ENCODE results near the gene RTL10.
"Not testable (repeated sequence)": the region's sequence is repeated elsewhere in the genome, so short reads cannot be mapped to it uniquely, and the experiment has no call there.

Gene RTL10

DNA sequence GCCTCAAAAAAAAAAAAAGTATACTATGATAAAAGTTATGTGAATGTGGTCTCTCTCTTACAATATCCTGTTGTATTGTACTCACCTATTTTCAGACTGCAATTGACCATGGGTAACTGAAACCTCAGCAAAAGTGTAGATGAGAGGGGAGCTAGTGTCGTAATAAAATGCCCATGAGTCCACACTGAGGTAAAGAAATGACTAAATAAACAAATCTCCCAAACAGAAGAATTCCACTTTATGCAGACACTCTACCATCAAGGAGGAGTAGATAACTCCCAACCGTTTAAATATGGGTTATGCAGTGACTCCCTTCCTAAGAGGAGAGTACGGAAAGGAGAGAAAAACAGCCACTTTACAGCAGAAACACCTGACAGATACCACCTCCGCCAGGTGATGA is 14.6 kb downstream of the RTL10 start:
- no peak overlapping the region for H3K4me3 ChIP-seq (ENCODE audit: low read length)
- DNase-seq (ENCODE audit: low read depth) = no peak
- TF ChIP-seq, protein P1, sequence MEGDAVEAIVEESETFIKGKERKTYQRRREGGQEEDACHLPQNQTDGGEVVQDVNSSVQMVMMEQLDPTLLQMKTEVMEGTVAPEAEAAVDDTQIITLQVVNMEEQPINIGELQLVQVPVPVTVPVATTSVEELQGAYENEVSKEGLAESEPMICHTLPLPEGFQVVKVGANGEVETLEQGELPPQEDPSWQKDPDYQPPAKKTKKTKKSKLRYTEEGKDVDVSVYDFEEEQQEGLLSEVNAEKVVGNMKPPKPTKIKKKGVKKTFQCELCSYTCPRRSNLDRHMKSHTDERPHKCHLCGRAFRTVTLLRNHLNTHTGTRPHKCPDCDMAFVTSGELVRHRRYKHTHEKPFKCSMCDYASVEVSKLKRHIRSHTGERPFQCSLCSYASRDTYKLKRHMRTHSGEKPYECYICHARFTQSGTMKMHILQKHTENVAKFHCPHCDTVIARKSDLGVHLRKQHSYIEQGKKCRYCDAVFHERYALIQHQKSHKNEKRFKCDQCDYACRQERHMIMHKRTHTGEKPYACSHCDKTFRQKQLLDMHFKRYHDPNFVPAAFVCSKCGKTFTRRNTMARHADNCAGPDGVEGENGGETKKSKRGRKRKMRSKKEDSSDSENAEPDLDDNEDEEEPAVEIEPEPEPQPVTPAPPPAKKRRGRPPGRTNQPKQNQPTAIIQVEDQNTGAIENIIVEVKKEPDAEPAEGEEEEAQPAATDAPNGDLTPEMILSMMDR (conservative IDR thresholded peaks at IDR 0.05; ENCODE audit: low read length) = no peak

DNA sequence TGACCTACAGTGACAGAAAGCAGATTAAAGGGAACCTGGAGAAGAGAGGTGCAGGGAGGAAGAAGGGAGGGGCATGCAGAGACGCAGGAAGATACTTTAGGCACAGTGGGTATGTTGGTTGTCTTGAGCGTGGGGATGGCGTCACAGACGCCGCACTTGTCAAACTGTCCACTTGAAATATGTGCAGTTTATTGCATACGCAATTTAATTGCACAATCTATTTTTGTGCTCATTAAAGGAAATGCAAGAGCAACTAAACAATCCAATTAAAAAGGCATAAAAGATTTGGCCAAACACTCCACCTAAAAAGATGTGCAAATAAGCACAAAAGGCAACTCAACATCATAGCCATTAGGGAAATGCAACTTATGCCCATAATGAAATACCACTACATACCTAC is 16.8 kb downstream of the RTL10 start:
- TF ChIP-seq, protein P1 (conservative IDR thresholded peaks at IDR 0.05; ENCODE audit: low read length) = no peak
- no peak overlapping the region for H3K4me3 ChIP-seq (ENCODE audit: low read length)
- DNase-seq (ENCODE audit: low read depth) = no peak

DNA sequence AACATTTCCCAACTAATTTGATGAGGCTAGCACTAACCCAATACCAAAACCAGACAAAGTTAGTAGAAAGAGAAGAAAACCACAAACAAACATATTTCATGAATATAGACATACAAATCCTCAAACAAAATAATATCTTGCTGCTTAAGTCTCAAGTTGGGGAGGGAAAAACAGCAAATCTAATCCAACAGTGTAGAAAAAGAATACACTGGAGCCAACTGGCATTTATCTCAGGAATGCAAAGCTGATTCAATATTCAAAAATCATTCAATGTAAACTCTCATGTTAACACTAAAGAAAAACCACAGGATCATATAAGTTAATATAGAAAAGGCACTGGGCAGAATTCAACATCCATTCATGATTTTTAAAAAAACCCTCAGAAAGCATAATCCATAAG is 18.2 kb downstream of the RTL10 start:
- H3K4me3 ChIP-seq (ENCODE audit: low read length) = no peak overlapping the region
- TF ChIP-seq, protein P1 (conservative IDR thresholded peaks at IDR 0.05; ENCODE audit: low read length) = no peak
- no peak for DNase-seq (ENCODE audit: low read depth)

DNA sequence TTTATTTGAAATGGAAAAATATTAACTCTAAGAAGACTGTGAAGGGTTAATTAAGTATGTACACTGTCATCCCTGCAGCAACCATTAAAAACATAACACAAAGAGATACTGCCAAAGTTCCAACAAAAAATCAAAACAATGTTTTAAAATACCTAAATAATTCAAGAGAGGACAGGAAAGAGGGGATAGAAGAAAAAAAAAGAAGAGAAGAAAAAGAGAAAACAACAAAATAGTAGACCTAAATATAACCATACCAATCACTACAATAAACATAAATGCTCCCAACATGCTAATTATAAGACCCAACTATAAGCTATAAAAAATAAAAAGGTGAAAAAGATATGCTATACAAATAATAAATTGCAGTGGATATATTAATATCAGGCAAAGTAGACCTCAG is 20.1 kb downstream of the RTL10 start:
- DNase-seq (ENCODE audit: low read depth) = no peak
- H3K4me3 ChIP-seq (ENCODE audit: low read length) = no peak overlapping the region
- TF ChIP-seq, protein P1 (conservative IDR thresholded peaks at IDR 0.05; ENCODE audit: low read length) = no peak

DNA sequence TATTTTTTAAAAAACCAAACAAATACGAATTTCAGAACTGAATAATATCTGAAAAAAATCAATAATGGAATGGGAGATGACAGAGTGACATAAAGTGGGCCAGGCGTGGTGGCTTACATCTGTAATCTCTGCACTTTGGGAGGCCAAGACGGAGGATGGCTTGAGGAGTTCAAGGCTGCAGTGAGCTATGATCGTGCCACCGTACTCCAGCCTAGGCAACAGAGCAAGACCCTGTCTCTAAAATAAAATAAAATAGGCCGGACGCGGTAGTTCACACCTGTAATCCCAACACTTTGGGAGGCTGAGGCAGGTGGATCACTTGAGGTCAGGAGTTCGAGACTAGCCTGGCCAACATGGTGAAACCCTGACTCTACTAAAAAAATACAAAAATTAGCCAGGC is 21.3 kb downstream of the RTL10 start:
- not testable (repeated sequence) for DNase-seq (ENCODE audit: low read depth); H3K4me3 ChIP-seq (ENCODE audit: low read length)

DNA sequence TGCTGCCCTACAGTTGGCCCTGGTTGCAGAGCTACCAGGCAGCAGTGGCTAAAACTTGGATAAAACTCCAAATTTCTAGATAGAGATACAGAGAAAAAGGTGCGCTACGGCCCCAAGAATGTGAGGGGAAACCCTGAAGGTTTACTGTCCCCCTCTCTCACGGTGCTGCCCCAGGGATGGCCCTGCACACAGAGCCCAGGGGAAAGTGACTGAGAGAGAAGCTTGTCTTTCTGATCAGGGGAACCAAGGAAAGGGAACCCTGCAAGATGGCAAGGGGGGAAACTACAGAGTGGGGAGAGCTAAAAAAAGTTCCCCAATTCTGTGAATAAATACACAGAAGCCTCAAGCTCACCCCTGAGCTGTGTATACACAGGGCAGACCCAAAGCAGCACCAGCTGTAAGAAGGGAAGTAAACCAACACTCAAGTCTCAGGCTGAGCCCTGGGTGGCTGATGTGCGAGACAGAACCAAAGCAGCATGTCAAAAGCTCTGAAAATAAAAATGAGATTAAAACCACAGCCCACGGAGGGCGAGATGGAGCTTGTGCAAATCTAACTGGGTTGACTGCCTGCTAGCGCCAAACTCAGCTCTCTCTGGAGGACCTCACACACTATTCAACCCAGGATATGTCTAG is 22.1 kb downstream of the RTL10 start:
- DNase-seq (ENCODE audit: low read depth) = peak; percentile 38
- TF ChIP-seq, protein P1 (conservative IDR thresholded peaks at IDR 0.05; ENCODE audit: low read length) = no peak
- no peak overlapping the region for H3K4me3 ChIP-seq (ENCODE audit: low read length)

DNA sequence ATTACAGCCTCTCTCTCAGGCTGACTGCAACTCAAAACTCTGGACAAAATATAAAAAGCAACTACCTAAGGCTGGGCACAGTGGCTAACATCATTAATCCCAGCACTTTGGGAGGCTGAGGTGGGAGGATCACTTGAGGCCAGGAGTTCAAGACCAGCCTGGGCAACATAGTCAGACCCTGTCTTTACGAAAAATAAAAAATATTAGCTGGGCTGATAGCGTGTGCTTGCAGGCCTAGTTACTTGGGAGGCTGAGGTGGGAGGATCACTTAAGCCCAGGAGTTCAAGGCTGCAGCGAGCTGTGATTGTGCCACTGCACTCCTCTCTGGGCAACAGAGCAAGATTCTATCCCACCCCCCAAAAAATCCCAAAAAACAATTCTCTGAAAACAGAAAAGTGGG is 22.7 kb downstream of the RTL10 start:
- H3K4me3 ChIP-seq (ENCODE audit: low read length); DNase-seq (ENCODE audit: low read depth): not testable (repeated sequence)

DNA sequence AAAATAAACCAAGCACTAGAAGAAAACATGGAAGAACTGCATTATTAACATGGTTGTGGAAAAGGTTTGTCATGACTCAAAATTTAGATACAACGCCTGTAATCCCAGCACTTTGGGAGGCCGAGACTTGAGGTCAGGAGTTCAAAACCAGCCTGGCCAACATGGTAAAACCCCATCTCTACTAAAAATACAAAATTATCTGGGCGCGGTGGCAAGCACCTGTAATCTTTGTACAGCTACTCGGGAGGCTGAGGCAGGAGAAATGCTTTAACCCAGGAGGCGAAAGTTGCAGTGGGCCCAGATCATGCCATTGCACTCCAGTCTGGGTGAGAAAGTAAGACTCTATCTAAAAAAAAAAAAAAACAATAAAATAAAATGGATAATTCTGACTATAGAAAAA is 23.7 kb downstream of the RTL10 start:
- no peak overlapping the region for H3K4me3 ChIP-seq (ENCODE audit: low read length)
- TF ChIP-seq, protein P1 (conservative IDR thresholded peaks at IDR 0.05; ENCODE audit: low read length) = no peak
- no peak for DNase-seq (ENCODE audit: low read depth)

Data from AG10803 (cell line).